GM21526 (cell line): ENCODE results near the gene POLA1.

Source experiments
- ATAC-seq: cut with Tn5 transposase; IDR thresholded peaks from one replicate; pipeline ENCODE4 v1.9.1; 2021; ENCODE audit warnings: moderate library complexity; ENCODE audit not compliant: unreplicated experiment, low FRiP score

POLA1 gene

DNA sequence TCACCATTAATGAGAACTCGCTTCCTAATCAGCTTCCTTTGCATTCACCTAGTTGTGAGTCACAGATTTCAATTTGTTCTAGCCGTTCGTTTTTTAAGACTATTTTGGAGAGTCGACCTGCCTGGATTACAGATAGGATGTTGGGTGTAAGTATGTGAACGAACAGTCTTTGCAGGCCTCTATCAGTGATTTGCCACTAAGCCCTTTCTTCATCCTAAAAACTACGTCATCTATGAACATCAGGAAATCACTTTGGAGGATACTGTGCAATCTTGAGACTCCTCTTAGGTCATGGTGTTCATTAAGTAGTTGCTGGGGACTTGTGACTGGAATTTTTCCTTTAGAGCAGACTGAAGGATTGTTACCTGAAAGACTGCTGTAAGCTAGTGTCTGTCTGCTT lies 1.1 kb downstream of the POLA1 start:
- ATAC-seq: no peak

GRCh38 chrX:24696294-24696693 lies 2.6 kb downstream of the POLA1 start:
- no peak for ATAC-seq

DNA sequence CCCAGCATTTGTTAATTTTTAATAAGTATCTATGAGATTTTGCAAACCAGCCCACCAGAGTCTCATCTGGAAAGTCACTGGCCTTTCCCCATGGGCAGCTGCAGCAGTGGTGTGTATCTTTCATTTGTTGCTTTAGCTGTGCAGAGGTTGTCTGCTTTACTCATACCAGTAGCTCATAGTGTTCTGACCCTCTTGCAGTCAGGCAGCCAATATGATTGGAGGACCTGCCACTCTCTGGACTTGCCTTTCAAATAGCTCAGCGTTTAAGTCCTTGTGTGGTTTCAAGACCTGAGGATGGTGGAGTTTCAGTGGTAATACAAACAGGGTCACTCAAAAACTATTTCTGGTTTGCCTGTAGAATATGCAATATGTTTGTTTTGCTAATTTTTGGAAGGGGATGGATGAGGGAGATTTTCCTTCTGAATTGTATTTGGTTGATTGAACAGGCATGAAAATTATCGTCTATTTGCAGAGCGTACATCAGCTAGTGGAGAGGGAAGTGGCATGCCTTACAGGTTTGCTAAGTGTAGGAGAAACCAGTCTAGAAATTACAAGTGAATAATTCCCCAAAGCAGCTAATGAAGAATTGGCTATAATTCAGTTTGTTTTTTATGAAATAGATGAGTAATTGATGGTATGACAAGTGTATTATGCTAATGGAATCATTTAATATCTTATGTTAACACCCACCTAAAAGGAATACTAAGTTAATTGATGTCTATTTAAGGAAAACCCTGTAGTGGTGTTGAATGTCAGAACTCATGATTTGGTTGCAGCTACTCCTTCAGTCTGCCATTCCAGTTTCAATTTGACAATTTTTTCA lies 8.9 kb downstream of the POLA1 start:
- ATAC-seq: peak; percentile 96

DNA sequence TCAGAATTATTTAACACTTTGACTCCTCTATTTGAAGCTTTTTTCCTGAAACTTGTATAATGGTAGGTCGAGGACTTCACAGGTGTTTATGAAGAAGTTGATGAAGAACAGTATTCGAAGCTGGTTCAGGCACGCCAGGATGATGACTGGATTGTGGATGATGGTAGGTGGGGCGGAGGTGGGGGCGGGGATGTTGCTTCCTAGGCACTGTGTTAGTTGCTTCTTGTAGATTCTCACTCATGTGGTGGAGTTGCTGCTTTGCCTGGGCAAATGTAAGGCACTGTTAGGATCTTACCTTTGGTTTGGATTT lies 9.4 kb downstream of the POLA1 start:
- ATAC-seq: no peak

- no peak for ATAC-seq
These were observed 25.1 kb downstream of the POLA1 start for GRCh38 chrX:24718771-24719170.

DNA sequence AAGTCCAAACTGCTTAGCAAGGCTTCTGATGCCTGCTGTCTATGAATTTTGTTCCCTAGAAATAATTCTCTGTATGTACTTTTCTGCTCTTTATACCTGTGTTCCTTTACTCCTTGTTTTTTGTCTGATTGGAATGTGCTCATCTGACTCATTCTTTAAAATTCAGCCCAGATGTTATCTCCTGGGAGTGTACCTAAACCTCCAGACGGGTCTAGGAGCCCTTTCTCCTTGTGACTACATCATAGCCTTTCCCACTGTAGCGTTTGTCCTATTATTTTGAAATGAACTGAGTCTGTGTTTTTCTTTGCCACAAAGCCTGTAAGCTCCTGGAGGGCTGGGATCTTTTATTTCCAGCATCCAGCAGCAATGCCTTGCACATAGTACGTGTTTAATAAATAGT lies 26.3 kb downstream of the POLA1 start:
- ATAC-seq: no peak

DNA sequence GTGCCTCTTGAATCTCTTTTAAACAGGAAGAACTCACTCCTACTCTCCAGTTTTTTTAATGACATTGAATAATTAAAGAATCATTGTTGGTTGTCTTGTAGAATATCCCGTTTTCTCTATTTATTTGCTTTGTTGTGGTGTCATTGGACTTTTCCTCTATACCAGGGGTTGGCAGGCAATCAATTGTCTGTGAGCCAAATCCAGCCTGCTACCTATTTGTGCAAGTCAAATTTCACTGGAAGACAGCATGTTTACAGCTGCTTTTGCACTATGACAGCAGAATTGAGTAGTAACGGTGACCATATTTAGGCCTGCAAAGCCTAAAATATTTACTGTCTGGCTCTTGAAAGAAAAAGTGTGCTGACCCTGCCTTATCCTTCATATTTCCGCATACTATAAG lies 34.8 kb downstream of the POLA1 start:
- no peak for ATAC-seq

DNA sequence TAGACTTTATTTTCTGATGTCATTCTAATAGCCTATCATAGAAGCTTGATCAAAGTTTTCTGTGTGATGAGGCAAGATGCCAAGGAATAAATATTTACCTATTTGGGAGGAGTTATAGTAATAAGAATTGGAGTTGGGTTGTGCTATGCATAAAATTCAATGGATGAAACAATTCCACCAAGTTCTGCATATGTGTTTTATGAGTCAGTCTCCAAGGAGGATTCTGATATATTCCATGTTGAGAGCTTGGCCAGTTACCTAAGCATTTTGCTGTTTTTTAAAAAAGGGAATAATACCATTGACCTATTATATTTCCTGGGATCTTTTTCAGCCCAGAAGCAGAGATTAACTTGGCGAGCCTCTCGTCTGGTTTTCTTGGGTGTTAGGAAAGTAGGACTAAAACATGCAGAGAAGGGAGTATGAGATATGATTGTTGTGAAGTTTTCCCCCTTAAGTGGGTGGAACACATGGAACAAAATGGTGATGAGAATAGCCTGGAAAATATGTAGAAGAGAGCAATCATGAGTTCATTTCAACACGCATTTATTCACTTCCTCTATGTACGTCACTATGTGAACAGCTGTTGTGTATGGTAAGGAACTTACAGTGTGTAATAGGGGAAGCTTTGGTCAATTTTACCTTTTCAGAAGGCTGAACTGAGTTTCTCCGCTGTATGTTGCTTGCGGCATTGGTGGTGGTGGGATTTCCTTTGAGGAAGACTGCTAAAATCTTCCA lies 39.2 kb downstream of the POLA1 start:
- no peak for ATAC-seq

DNA sequence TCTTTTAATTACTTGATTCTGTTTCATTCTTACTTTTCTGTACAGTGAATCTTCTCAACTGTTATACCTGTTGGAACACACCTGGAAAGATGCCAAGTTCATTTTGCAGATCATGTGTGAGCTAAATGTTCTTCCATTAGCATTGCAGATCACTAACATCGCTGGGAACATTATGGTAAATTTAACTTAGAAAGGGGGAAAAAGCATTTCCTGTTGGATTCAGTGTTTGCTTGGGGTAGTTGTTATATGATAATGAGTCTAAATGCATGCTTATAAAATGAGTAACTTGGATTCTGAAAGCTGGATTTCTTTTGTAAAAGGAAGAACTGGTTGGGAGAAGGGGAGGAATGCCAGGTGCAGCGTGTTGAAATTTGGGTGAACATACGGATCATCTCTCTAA lies 47.6 kb downstream of the POLA1 start:
- no peak for ATAC-seq

DNA sequence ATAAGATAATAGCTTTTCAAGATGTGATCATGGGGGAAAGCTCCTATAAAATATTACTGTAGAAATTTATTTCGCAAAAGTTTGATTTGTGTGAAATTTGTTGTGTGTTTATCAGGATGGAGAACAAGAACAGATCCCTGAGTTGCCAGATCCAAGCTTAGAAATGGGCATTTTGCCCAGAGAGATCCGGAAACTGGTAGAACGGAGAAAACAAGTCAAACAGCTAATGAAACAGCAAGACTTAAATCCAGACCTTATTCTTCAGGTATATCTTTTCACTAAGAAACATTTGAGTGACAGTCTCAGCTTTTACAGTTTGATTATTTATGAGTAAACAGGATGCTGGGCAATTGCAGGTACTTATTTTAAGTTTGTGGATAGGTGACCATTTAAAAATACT lies 54.5 kb downstream of the POLA1 start:
- ATAC-seq: no peak

GRCh38 chrX:24759786-24760185 lies 66.1 kb downstream of the POLA1 start:
- no peak for ATAC-seq

DNA sequence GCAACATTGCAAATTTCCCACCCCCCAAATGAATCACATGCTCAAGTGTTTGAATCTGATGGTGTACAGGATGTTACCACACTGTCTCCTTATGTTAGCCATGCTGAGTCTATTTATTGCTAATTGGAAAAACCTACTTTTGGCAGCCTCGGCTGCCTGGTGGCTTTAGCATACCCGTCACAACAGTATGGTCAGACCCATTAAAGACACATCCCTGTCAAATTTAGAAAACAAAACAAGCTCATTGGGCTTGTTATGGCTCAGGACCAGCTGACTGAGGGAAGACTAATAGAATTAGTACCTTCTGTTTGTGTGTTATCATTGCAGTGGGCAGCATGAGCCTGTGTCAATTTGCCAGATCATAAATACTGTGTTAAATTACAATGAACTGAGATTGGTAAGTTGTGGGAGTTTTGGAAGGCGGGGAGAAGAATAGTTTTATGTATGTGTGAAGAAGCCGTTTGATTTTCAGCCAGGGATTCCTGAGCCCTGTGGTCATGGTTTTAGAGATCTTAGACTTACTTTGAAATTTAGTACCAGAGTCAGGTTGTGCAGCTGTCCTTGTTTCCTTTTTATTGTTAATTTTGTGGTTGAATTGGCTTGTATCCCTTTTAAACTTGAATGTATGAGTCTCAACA lies 66.8 kb downstream of the POLA1 start:
- no peak for ATAC-seq

DNA sequence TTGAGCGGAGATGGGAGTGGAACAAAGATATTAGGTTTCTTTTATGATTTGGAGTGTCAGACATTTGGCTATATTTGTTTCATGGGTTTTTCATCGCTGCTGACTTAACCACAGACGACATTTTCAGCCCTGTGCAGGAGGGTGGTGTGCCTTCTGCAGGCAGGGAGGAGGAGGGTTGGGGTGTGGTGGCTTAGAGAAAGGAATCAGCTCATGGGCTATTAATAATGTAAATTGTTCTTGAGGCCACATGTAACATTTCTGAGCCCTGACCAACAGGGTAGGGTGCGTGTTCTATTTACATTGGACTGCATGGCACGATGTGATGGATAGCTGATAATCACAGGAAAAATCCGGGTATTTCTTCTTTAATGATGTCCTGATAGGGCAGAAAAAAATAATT lies 67.6 kb downstream of the POLA1 start:
- no peak for ATAC-seq

- ATAC-seq: no peak
These were observed 70.3 kb downstream of the POLA1 start for GRCh38 chrX:24763989-24764388.

- no peak for ATAC-seq
These were observed 73.8 kb downstream of the POLA1 start for GRCh38 chrX:24767557-24767956.

DNA sequence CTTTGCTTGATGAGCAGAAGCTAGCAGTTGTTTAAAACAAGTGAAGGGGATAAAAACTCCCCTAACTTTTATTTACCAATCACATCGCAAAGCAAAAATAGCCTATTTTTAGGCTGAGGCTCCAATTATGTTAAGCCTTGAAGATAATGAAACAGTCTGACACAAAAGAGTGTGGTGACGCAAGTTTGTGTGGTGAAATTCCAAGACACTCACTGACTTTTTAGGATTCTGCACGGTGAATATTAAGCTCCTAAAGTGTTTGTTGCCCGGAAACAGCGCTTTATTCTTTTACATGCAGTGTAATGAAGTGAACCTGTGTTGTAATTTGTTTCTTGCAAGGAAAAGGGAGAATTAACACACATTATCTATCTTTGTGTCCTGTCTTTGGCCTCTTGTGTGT lies 74.8 kb downstream of the POLA1 start:
- ATAC-seq: no peak

DNA sequence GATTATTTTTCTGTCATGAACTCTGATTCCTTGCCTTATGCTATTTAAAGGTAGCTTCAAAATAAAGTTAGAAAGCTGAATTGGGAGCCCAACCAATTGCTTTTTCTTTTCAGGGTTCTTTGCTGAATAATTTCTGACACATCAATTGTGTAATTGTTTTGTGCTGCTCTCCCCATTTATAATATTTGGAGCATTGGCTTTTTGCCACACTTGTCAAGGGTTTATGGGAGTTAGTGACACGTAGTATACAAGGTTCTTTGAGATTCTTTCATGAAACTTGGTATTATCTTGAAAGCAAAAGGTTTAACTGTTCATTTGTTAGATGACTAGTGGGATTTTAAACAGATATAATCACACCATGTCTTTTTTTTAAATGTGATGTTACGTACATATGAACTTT lies 80.9 kb downstream of the POLA1 start:
- no peak for ATAC-seq

DNA sequence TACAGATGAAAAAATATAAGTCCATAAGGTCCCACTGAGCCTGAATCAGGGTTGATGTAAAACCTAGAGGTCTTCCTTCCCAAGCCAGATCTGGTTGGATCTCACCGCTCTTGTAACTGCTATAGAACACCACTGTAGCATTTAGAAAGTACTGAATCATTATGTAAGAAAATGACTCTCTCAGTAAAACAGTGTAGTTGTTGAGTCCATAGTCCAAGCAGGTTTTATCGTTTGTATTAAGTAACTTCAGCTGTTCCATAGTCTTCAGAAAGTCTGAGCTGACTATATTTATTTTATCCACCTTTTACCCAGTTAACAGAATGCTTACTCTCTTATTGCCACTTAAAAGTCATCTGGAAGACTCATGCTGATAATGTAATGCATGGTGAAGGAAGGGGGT lies 82.2 kb downstream of the POLA1 start:
- ATAC-seq: no peak

DNA sequence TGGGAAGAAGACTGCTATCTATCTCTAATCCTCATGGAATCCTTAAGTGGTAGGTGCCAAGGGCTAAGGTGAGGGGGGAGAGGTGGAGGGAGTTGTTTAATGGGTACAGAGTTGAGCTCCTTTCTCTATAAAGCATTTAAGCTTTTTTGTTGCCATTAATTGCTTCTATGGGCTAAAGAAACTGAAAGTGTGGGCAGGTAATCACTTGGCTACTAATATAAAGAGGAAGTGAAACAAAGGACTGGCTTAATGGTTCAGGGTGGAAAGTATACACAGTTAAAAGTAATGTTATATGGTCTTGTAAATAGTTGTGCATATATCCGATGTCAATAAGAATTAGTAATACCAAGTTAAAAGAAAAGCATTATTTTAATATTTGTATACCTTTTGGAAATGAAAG lies 83.9 kb downstream of the POLA1 start:
- ATAC-seq: peak; percentile 98

GRCh38 chrX:24782011-24782410 lies 88.3 kb downstream of the POLA1 start:
- no peak for ATAC-seq

DNA sequence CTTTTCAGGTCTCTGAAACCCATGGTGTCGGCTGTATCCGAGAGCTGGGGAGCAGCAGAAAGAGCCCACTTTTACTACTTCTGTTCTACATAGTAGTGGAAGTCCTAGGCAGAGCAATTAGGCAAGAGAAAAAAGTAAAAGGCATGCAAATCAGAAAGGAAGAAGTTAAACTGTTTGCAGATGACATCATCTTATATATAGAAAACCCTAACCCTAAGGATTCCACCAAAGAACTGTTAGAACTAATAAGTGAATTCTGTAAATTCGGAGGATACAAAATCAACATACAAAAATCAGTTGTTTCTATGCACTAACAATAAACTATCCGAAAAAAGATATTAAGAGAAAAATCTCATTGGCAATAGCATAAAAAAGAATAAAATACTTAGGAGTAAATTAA lies 95.3 kb downstream of the POLA1 start:
- ATAC-seq: no peak

GRCh38 chrX:24790166-24790565 lies 96.4 kb downstream of the POLA1 start:
- ATAC-seq: no peak
